Ovary (tissue), 3 donors: ENCODE results near the gene LANCL2.

Source experiments
- EP300 ChIP-seq: sonication (generic); formaldehyde crosslinking; IDR thresholded peaks from one replicate; pipeline ENCODE4 v1.6.1; 2017; ENCODE audit warnings: antibody characterized with exemption
- POLR2A ChIP-seq: fragments of 450-650 bp; IDR thresholded peaks from one replicate; pipeline ENCODE4 v1.6.1; 2017; ENCODE audit warnings: antibody characterized with exemption, mild to moderate bottlenecking, moderate library complexity
- TF ChIP-seq, protein P1 (sequence below), 3 donors: fragments of 450-650 bp in 2 of 3; fragments of 200-600 bp in 1 of 3; IDR thresholded peaks; one replicate each; pipeline versions ENCODE4 v1.5.1 to v1.8.0; 2016 to 2022; ENCODE audit warnings: antibody characterized with exemption in 3 of 3, mild to moderate bottlenecking in 1 of 3
- donor health status: DM: no; HTN: no; CAD: no.

DNA sequence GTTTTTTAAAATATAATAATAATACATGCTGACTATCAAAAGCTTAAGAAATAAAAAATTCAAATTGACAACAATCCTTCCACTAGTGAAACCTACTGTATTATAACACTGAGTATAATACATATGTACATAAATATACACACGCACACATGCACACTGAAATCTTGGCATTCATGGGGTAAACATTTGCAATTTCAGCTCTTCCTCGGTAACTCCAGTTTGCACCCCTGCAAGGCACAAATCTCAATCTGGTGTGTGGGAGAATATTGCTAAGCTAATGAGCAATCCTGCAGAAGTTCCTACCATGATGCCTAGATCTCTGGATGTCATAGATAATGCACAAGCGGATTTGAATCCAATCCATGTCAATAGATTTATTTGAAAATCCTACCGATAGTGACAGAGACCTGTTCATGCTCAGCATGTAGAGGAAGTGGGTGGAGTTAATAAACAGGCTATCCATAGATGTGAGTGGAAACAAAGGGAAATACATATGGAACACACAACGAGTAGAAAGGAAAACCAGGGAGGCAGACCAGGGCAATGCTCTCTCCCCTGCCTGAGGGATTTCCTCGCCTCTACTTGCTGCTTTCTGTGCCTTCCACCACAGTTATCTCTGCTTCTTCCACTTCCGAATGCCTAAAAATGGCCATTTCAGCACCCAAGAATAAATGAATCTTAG lies 38.1 kb upstream of the LANCL2 start:
- TF ChIP-seq, protein P1, sequence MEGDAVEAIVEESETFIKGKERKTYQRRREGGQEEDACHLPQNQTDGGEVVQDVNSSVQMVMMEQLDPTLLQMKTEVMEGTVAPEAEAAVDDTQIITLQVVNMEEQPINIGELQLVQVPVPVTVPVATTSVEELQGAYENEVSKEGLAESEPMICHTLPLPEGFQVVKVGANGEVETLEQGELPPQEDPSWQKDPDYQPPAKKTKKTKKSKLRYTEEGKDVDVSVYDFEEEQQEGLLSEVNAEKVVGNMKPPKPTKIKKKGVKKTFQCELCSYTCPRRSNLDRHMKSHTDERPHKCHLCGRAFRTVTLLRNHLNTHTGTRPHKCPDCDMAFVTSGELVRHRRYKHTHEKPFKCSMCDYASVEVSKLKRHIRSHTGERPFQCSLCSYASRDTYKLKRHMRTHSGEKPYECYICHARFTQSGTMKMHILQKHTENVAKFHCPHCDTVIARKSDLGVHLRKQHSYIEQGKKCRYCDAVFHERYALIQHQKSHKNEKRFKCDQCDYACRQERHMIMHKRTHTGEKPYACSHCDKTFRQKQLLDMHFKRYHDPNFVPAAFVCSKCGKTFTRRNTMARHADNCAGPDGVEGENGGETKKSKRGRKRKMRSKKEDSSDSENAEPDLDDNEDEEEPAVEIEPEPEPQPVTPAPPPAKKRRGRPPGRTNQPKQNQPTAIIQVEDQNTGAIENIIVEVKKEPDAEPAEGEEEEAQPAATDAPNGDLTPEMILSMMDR (IDR thresholded peaks at IDR 0.05), result no peak
- no peak for TF ChIP-seq POLR2A
- TF ChIP-seq EP300, result no peak
